ENCODE data around the gene ZKSCAN3. TPM values are rescaled to one million over a fixed set of nuclear protein-coding genes. Genes with fewer than 3 reads are reported as not detected.
"Not testable (repeated sequence)": the region's sequence is repeated elsewhere in the genome, so short reads cannot be mapped to it uniquely, and the experiment has no call there.

Gene ZKSCAN3
- total and polyA plus RNA-seq, 2 of the 8 experiments (the other 6 are each of a cell fraction or from before 2014, with no cell fraction given), result 2.7 to 9.8 TPM

DNA sequence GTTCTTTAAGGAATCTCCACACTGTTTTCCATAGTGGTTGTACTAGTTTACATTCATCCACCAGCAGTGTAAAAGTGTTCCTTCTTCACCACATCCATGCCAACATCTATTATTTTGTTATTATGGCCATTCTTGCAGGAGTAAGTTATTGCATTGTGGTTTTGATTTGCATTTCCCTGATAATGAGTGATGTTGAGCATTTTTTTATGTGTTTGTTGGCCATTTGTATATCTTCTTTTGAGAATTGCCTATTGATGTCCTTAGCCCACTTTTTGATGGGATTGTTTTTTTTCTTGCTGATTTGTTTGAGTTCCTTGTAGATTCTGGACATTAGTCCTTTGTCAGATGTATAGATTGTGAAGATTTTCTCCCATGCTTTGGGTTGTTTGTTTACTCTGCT, 43.4 kb upstream of the ZKSCAN3 start:
- H4K8ac ChIP-seq (ENCODE audit: extremely low read depth, insufficient read depth, low read length); H3K23me2 ChIP-seq (ENCODE audit: low read depth, low read length); H3K4ac ChIP-seq (replicated peaks; ENCODE audit: insufficient read length, low read depth, low read length); H3K9me3 ChIP-seq (ENCODE audit: insufficient read depth in 2 of 2, low read depth in 1 of 2, low read length in 1 of 2); H3K27ac ChIP-seq (ENCODE audit: low read depth, low read length); H2AK5ac ChIP-seq (ENCODE audit: low read depth, low read length); H3K36me3 ChIP-seq (ENCODE audit: control insufficient read depth in 2 of 4, insufficient read depth in 4 of 4, low read length in 3 of 4); H2BK120ac ChIP-seq (replicated peaks; ENCODE audit: low read depth, low read length); H2BK5ac ChIP-seq (ENCODE audit: low read depth, low read length); H3K14ac ChIP-seq (ENCODE audit: insufficient read length); DNase-seq (ENCODE audit: low read depth in 1 of 2, low spot score in 2 of 2); FAIRE-seq; CTCF ChIA-PET (ENCODE audit: partially characterized antibody); H3K4me2 ChIP-seq (ENCODE audit: insufficient read depth in 1 of 2, low read depth in 2 of 2, low read length in 2 of 2); H2BK12ac ChIP-seq (ENCODE audit: low read depth, low read length); H3K56ac ChIP-seq (replicated peaks; ENCODE audit: insufficient read length, low read depth, low read length); H3K79me2 ChIP-seq (ENCODE audit: control insufficient read depth in 1 of 2, insufficient read depth in 2 of 2, low read length in 2 of 2); H4K20me1 ChIP-seq (replicated peaks in 1 of 2; ENCODE audit: control insufficient read depth in 1 of 2, insufficient read depth in 2 of 2, low read length in 2 of 2); H3K23ac ChIP-seq (ENCODE audit: insufficient read length); H4K5ac ChIP-seq (ENCODE audit: insufficient read length, low read depth, low read length); H3K18ac ChIP-seq (ENCODE audit: extremely low read depth, low read length); H3K4me1 ChIP-seq (replicated peaks in 1 of 4; ENCODE audit: control insufficient read depth in 3 of 4, insufficient read depth in 4 of 4, low read length in 3 of 4); H4K91ac ChIP-seq (replicated peaks; ENCODE audit: insufficient read length, low read length); H2BK15ac ChIP-seq (ENCODE audit: low read length); H3K4me3 ChIP-seq (ENCODE audit: extremely low read depth in 1 of 4, insufficient read depth in 2 of 4, low read depth in 3 of 4, low read length in 4 of 4); POLR2A ChIA-PET (ENCODE audit: partially characterized antibody); H2BK20ac ChIP-seq (ENCODE audit: low read length); H3K27me3 ChIP-seq (replicated peaks in 1 of 4; ENCODE audit: control insufficient read depth in 3 of 4, extremely low read depth in 1 of 4, insufficient read depth in 3 of 4, low read length in 3 of 4); H3K9ac ChIP-seq (replicated peaks in 1 of 4; ENCODE audit: extremely low read depth in 1 of 4, low read depth in 3 of 4, low read length in 3 of 4); H2AFZ ChIP-seq (ENCODE audit: low read length); H3K79me1 ChIP-seq (ENCODE audit: low read depth, low read length): not testable (repeated sequence)

Measured in H1 (cell line).